ENCODE results near the gene SBNO1. TPM values are rescaled to one million over a fixed set of nuclear protein-coding genes. Genes with fewer than 3 reads are reported as not detected.

SBNO1 gene
- total RNA-seq, 1 experiment from 2014 or later: 43.8 TPM

GRCh38 chr12:123306200-123306599, 58.4 kb downstream of the SBNO1 start:
- peaks cover 50 to 71% of the 10 kb centered on the region in 2 experiments for H3K36me3 ChIP-seq (ENCODE audit: control insufficient read depth in 1 of 2, insufficient read depth in 2 of 2, low read length in 2 of 2)

More at GRCh38 chr12:123306200-123306599, 58.4 kb downstream of the SBNO1 start:
- Histone ChIP-seq H3K27ac (ENCODE audit: low read depth, low read length) (no peak overlapping the region), H3K9ac (ENCODE audit: low read length) (no peak overlapping the region), H3K4me3 (replicated peaks in 1 of 2; ENCODE audit: low read depth in 1 of 2, low read length in 2 of 2) (no peak overlapping the region), H2AFZ (ENCODE audit: low read depth, low read length, poor library complexity, severe bottlenecking) (no peak overlapping the region), H3K4me2 (ENCODE audit: low read length) (no peak overlapping the region), H3K9me3 (ENCODE audit: control insufficient read depth in 1 of 2, insufficient read depth in 1 of 2, low read depth in 1 of 2, low read length in 2 of 2) (no peaks in the 10 kb centered on the region), H3K79me2 (ENCODE audit: insufficient read depth, low read length) (peaks cover 9% of the 10 kb centered on the region), H4K20me1 (ENCODE audit: insufficient read depth) (no peaks in the 10 kb centered on the region), H3K9me2 (ENCODE audit: insufficient read depth) (no peaks in the 10 kb centered on the region), H3K4me1 (ENCODE audit: control insufficient read depth in 1 of 2, insufficient read depth in 2 of 2, low read length in 2 of 2) (no peaks in the 10 kb centered on the region), H3K27me3 (ENCODE audit: insufficient read depth, low read length) (no peaks in the 10 kb centered on the region)
- no peak for TF ChIP-seq SP1 (IDR thresholded peaks at IDR 0.05; ENCODE audit: low read depth)
- no peak for TF ChIP-seq ELF1 (IDR thresholded peaks at IDR 0.05; ENCODE audit: borderline replicate concordance, low read depth)
- TF ChIP-seq EGR1 (IDR thresholded peaks at IDR 0.05; ENCODE audit: low read depth): no peak
- TF ChIP-seq SIN3A (IDR thresholded peaks at IDR 0.05; ENCODE audit: low read depth): no peak
- no peak for TF ChIP-seq CTCF (IDR thresholded peaks at IDR 0.05 in 2 of 3, conservative IDR thresholded peaks at IDR 0.05 in 1 of 3; ENCODE audit: borderline replicate concordance in 1 of 3, insufficient read depth in 1 of 3, low read depth in 2 of 3, low read length in 2 of 3)
- TF ChIP-seq EZH2phosphoT487 (IDR thresholded peaks at IDR 0.05; ENCODE audit: borderline replicate concordance): no peak
- no peak for TF ChIP-seq ZBTB33 (IDR thresholded peaks at IDR 0.05; ENCODE audit: extremely low read depth, insufficient replicate concordance, low read length)
- no peak for TF ChIP-seq CBX3 (IDR thresholded peaks at IDR 0.05; ENCODE audit: low read depth)
- no peak for TF ChIP-seq FOSL1 (IDR thresholded peaks at IDR 0.05; ENCODE audit: low read depth)
- no peak for TF ChIP-seq ZNF274 (IDR thresholded peaks at IDR 0.05; ENCODE audit: low read depth, low read length)
- no peak for TF ChIP-seq JUND (IDR thresholded peaks at IDR 0.05)
- no peak for TF ChIP-seq MAX (IDR thresholded peaks at IDR 0.05)
- no peak for TF ChIP-seq SRF (IDR thresholded peaks at IDR 0.05; ENCODE audit: low read depth)
- TF ChIP-seq TCF7L2 (IDR thresholded peaks at IDR 0.05; ENCODE audit: borderline replicate concordance, extremely low read depth, insufficient read depth, insufficient read length): no peak
- intact Hi-C loops (cut with micrococcal nuclease): no loop called here
- ChIA-PET CTCF (no interaction called here), RAD21 (ENCODE audit: low non-redundant PET in 1 of 2, low total read pairs in 2 of 2, uncharacterized antibody in 2 of 2, unreplicated experiment in 2 of 2) (no interaction called here), POLR2A (no interaction called here)
- ATAC-seq: no peak
- no TSS peak for BruUV-seq (replicated peaks)
- no peak for DNase-seq (ENCODE audit: low read depth, low spot score)

Data from HCT116 (cell line).